PC-3 (cell line): ENCODE results near the gene NCMAP.

Experiments used
- EZH2 ChIP-seq: fragments of 300-600 bp; sonication (generic); IDR thresholded peaks from one replicate; pipeline ENCODE4 v1.6.1; 2017; ENCODE audit warnings: antibody characterized with exemption, mild to moderate bottlenecking, low read length; ENCODE audit not compliant: unreplicated experiment
- EZH2phosphoT487 ChIP-seq: fragments of 300-600 bp; sonication (generic); IDR thresholded peaks from 2 replicates; pipeline ENCODE4 v1.6.1; 2018; ENCODE audit warnings: mild to moderate bottlenecking, antibody characterized with exemption, low read length, borderline replicate concordance
- TF ChIP-seq, protein P1 (sequence below): fragments of 300-600 bp; sonication (generic); conservative IDR thresholded peaks from 2 replicates; pipeline ENCODE4 v1.5.1; 2017; ENCODE audit warnings: antibody characterized with exemption, low read depth, mild to moderate bottlenecking, low read length

- TF ChIP-seq, protein P1, sequence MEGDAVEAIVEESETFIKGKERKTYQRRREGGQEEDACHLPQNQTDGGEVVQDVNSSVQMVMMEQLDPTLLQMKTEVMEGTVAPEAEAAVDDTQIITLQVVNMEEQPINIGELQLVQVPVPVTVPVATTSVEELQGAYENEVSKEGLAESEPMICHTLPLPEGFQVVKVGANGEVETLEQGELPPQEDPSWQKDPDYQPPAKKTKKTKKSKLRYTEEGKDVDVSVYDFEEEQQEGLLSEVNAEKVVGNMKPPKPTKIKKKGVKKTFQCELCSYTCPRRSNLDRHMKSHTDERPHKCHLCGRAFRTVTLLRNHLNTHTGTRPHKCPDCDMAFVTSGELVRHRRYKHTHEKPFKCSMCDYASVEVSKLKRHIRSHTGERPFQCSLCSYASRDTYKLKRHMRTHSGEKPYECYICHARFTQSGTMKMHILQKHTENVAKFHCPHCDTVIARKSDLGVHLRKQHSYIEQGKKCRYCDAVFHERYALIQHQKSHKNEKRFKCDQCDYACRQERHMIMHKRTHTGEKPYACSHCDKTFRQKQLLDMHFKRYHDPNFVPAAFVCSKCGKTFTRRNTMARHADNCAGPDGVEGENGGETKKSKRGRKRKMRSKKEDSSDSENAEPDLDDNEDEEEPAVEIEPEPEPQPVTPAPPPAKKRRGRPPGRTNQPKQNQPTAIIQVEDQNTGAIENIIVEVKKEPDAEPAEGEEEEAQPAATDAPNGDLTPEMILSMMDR = no peak
- TF ChIP-seq EZH2phosphoT487 (no peak), EZH2 (no peak)
Observed at GRCh38 chr1:24557220-24557619, 1.3 kb downstream of the NCMAP start.
